HCT116 (cell line): Measurements from ENCODE around the gene SQSTM1. TPM values are rescaled to one million over a fixed set of nuclear protein-coding genes. Genes with fewer than 3 reads are reported as not detected.

Experiments used
- ATAC-seq: fragments of 200-7000 bp; cut with Tn5 transposase; 2 replicates; pipeline ENCODE4 v1.9.1; 2020; ENCODE audit warnings: mild to moderate bottlenecking, moderate library complexity
- BruUV-seq: library from RNA; stranded (reverse); fragments of 400-500 nt; replicated peaks from 2 replicates; lab custom pipeline; 2021; lab: Mats Ljungman, UMichigan
- CTCF ChIA-PET: fragments of 300-600 bp; sonication (Branson Sonifier 250); formaldehyde crosslinking; loops from one replicate; lab custom pipeline; 2021; ENCODE audit warnings: antibody characterized with exemption; lab: Charles Lee
- POLR2A ChIA-PET: fragments of 300-600, 350-600 bp; sonication (Branson Sonifier 250); formaldehyde crosslinking; loops from one replicate; lab custom pipeline; 2021; ENCODE audit warnings: antibody characterized with exemption; lab: Charles Lee
- RAD21 ChIA-PET, 2 experiments: fragments of 300-600 bp; sonication (Branson Sonifier 250); formaldehyde crosslinking; loops; one replicate each; lab custom pipeline; 2023; ENCODE audit warnings: low total read pairs in 2 of 2; ENCODE audit not compliant: uncharacterized antibody in 2 of 2, unreplicated experiment in 2 of 2, low non-redundant PET in 1 of 2; lab: Charles Lee
- DNase-seq: peaks from one replicate; pipeline ENCODE4 v3.0.0-alpha.2; 2010; ENCODE audit warnings: low read depth, low spot score
- H2AFZ ChIP-seq: fragments of 200-600 bp; shearing (Covaris generic), sonication (generic); 2 replicates; pipeline ENCODE4 v1.6.1; 2017; ENCODE audit warnings: low read depth, mixed run types, mixed read lengths, antibody characterized with exemption, low read length; ENCODE audit not compliant: poor library complexity, severe bottlenecking
- H3K27ac ChIP-seq: 2 replicates; pipeline ENCODE4 v1.5.1; 2012; ENCODE audit warnings: low read depth, low read length
- H3K27me3 ChIP-seq: fragments of 200-600 bp; sonication (generic); 2 replicates; pipeline ENCODE4 v1.6.1; 2016; ENCODE audit warnings: mixed run types, low read length, mixed read lengths; ENCODE audit not compliant: insufficient read depth
- H3K36me3 ChIP-seq, 2 experiments: fragments of 200-500 bp in 1 of 2; fragments of 200-600 bp in 1 of 2; sonication (Bioruptor generic) in 1 of 2; sonication (generic) in 1 of 2; 2 replicates each; pipeline versions ENCODE4 v1.5.1 to v1.6.1; 2014 to 2016; ENCODE audit warnings: low read length in 2 of 2, inconsistent platforms in 1 of 2, mixed read lengths in 1 of 2, mixed run types in 1 of 2; ENCODE audit not compliant: insufficient read depth in 2 of 2, control insufficient read depth in 1 of 2
- H3K4me1 ChIP-seq, 2 experiments: fragments of 200-600 bp in 1 of 2; sonication (generic) in 1 of 2; 2 replicates each; pipeline versions ENCODE4 v1.5.1 to v1.6.1; 2012 to 2017; ENCODE audit warnings: low read length in 2 of 2, inconsistent platforms in 1 of 2, mild to moderate bottlenecking in 1 of 2, mixed read lengths in 1 of 2, mixed run types in 1 of 2, moderate library complexity in 1 of 2; ENCODE audit not compliant: insufficient read depth in 2 of 2, control insufficient read depth in 1 of 2
- H3K4me2 ChIP-seq: fragments of 200-600 bp; sonication (generic); 2 replicates; pipeline ENCODE4 v1.6.1; 2017; ENCODE audit warnings: mixed run types, low read length, mixed read lengths
- H3K4me3 ChIP-seq, 2 experiments: fragments of 200-600 bp in 1 of 2; sonication (generic) in 1 of 2; replicated peaks in 1 of 2; 2 replicates each; pipeline ENCODE4 v1.5.1; 2011 to 2016; ENCODE audit warnings: low read length in 2 of 2, control low read depth in 1 of 2, low read depth in 1 of 2, mild to moderate bottlenecking in 1 of 2, mixed read lengths in 1 of 2, mixed run types in 1 of 2
- H3K79me2 ChIP-seq: fragments of 200-600 bp; sonication (generic); 2 replicates; pipeline ENCODE4 v1.6.1; 2017; ENCODE audit warnings: mild to moderate bottlenecking, mixed run types, low read length, moderate library complexity, mixed read lengths; ENCODE audit not compliant: insufficient read depth
- H3K9ac ChIP-seq: fragments of 200-600 bp; sonication (generic); 2 replicates; pipeline ENCODE4 v1.6.1; 2016; ENCODE audit warnings: low read length, mixed read lengths
- H3K9me2 ChIP-seq: fragments of 200-600 bp; sonication (generic), shearing (Covaris generic); 2 replicates; pipeline ENCODE4 v1.6.1; 2017; ENCODE audit warnings: mixed run types, mild to moderate bottlenecking, moderate library complexity; ENCODE audit not compliant: insufficient read depth
- H3K9me3 ChIP-seq, 2 experiments: fragments of 200-500 bp in 1 of 2; fragments of 200-600 bp in 1 of 2; sonication (Bioruptor generic) in 1 of 2; sonication (generic) in 1 of 2; 2 replicates each; pipeline ENCODE4 v1.6.1; 2014 to 2017; ENCODE audit warnings: low read length in 2 of 2, mixed read lengths in 2 of 2, inconsistent platforms in 1 of 2, low read depth in 1 of 2, mild to moderate bottlenecking in 1 of 2, mixed run types in 1 of 2, moderate library complexity in 1 of 2; ENCODE audit not compliant: control insufficient read depth in 1 of 2, insufficient read depth in 1 of 2
- H4K20me1 ChIP-seq: fragments of 200-600 bp; sonication (generic), shearing (Covaris generic); 2 replicates; pipeline ENCODE4 v1.6.1; 2017; ENCODE audit warnings: mixed run types, mild to moderate bottlenecking, moderate library complexity; ENCODE audit not compliant: insufficient read depth
- CBX3 ChIP-seq: IDR thresholded peaks from 2 replicates; pipeline ENCODE4 v1.6.1; 2012; ENCODE audit warnings: low read depth
- ELF1 ChIP-seq: IDR thresholded peaks from 2 replicates; pipeline ENCODE4 v1.6.1; 2012; ENCODE audit warnings: low read depth, borderline replicate concordance
- EZH2 ChIP-seq: fragments of 200-600 bp; sonication (generic); IDR thresholded peaks from 2 replicates; pipeline ENCODE4 v1.6.1; 2017; ENCODE audit warnings: antibody characterized with exemption, mixed run types
- FOSL1 ChIP-seq: IDR thresholded peaks from 2 replicates; pipeline ENCODE4 v1.6.1; 2012; ENCODE audit warnings: low read depth
- JUND ChIP-seq: IDR thresholded peaks from 2 replicates; pipeline ENCODE4 v1.6.1; 2012
- POLR2AphosphoS5 ChIP-seq: IDR thresholded peaks from 2 replicates; pipeline ENCODE4 v1.6.1; 2011; ENCODE audit warnings: mild to moderate bottlenecking, low read depth, low read length, moderate library complexity
- SIN3A ChIP-seq: IDR thresholded peaks from 2 replicates; pipeline ENCODE4 v1.6.1; 2012; ENCODE audit warnings: low read depth
- ZNF274 ChIP-seq: fragments of 200-500 bp; sonication (Bioruptor generic); IDR thresholded peaks from 2 replicates; pipeline ENCODE4 v1.6.1; 2014; ENCODE audit warnings: mild to moderate bottlenecking, low read depth, low read length, inconsistent platforms
- intact Hi-C: fragments of 100-400 bp; cut with micrococcal nuclease; formaldehyde crosslinking; loops from 2 replicates; pipeline ENCODE4 v1.10.0; 2022
- total RNA-seq: library from RNA; stranded (reverse); gene quantifications from one replicate; pipeline ENCODE4 v1.2.1, GENCODE V29; 2021; ENCODE audit not compliant: unreplicated experiment
- TF ChIP-seq, protein P1 (sequence below): IDR thresholded peaks from 2 replicates; pipeline ENCODE4 v1.6.1; 2011; ENCODE audit warnings: mild to moderate bottlenecking, low read length, moderate library complexity; ENCODE audit not compliant: insufficient replicate concordance; ENCODE audit errors: extremely low read depth

The SQSTM1 gene
- total RNA-seq, 1 experiment from 2014 or later = 299 TPM

DNA sequence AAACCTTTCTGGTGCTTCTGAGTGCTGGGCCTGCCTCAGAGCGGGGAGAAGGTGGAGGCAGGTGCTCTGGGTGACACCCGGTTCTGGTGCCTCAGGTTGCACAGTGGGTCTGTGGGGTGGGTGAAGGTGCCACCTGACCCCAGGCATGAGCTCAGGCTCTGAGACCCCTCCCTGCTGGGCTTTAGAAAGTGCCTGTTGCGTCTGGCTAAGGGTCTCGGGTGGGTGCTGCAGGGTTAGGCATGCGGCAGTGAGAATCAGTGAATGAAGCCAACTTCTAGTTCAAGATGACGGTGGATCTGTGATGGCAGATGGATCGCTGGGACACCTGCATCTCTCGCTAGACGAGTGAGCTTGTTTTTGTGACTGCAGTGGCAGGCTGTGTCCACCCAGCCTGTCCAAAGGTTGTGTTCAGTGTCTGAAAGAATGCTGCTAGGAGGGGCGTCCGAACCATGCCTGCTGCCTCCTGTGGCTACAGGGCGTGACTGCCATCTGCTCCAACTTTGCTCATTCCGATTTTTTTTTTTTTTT is 5.0 kb downstream of the SQSTM1 start:
- Histone ChIP-seq H3K4me3 (no peak overlapping the region), H3K9me2 (no peaks in the 10 kb centered on the region), H3K79me2 (peaks cover 86% of the 10 kb centered on the region), H3K27ac (no peak overlapping the region), H3K9ac (no peak overlapping the region), H3K36me3 (peaks cover 53 to 80% of the 10 kb centered on the region in 2 experiments; a peak in 3 of 4 replicates), H3K9me3 (no peaks in the 10 kb centered on the region), H3K4me2 (no peak overlapping the region), H4K20me1 (peaks cover 12% of the 10 kb centered on the region; the same call in 1 of the 2 replicates), H2AFZ (no peak overlapping the region), H3K27me3 (no peaks in the 10 kb centered on the region), H3K4me1 (peaks cover 6 to 21% of the 10 kb centered on the region in 2 experiments)
- ChIA-PET RAD21 (no interaction called here), CTCF (no interaction called here), POLR2A (no interaction called here)
- DNase-seq (no peak), ATAC-seq (no peak)
- intact Hi-C loops = no loop called here
- no TSS peak for BruUV-seq
- TF ChIP-seq ELF1 (no peak), EZH2 (no peak), ZNF274 (no peak), POLR2AphosphoS5 (no peak), JUND (no peak), FOSL1 (no peak), SIN3A (no peak), CBX3 (no peak)
- TF ChIP-seq, protein P1, sequence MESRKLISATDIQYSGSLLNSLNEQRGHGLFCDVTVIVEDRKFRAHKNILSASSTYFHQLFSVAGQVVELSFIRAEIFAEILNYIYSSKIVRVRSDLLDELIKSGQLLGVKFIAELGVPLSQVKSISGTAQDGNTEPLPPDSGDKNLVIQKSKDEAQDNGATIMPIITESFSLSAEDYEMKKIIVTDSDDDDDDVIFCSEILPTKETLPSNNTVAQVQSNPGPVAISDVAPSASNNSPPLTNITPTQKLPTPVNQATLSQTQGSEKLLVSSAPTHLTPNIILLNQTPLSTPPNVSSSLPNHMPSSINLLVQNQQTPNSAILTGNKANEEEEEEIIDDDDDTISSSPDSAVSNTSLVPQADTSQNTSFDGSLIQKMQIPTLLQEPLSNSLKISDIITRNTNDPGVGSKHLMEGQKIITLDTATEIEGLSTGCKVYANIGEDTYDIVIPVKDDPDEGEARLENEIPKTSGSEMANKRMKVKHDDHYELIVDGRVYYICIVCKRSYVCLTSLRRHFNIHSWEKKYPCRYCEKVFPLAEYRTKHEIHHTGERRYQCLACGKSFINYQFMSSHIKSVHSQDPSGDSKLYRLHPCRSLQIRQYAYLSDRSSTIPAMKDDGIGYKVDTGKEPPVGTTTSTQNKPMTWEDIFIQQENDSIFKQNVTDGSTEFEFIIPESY = no peak
